ENCODE measurements around the gene IFI44L.

The IFI44L gene

GRCh38 chr1:78630600-78630999 lies 10.4 kb downstream of the IFI44L start:
- no peak for TF ChIP-seq CTCF (IDR thresholded peaks at IDR 0.05; ENCODE audit: control insufficient read depth, insufficient read depth, low read depth, low read length, missing control alignments)

GRCh38 chr1:78633209-78633608 lies 13.0 kb downstream of the IFI44L start:
- DNase-seq (ENCODE audit: low read depth): no peak
- TF ChIP-seq CTCF (IDR thresholded peaks at IDR 0.05; ENCODE audit: control insufficient read depth, insufficient read depth, low read depth, low read length, missing control alignments): no peak

More at GRCh38 chr1:78630600-78630999, 10.4 kb downstream of the IFI44L start:
- no peak overlapping the region for H3K4me3 ChIP-seq (ENCODE audit: control insufficient read depth, low read depth, low read length)
- DNase-seq (ENCODE audit: low read depth): no peak

GRCh38 chr1:78640462-78640861 lies 20.2 kb downstream of the IFI44L start:
- no peak overlapping the region for H3K4me3 ChIP-seq (ENCODE audit: control insufficient read depth, low read depth, low read length)
- TF ChIP-seq CTCF (IDR thresholded peaks at IDR 0.05; ENCODE audit: control insufficient read depth, insufficient read depth, low read depth, low read length, missing control alignments): no peak
- no peak for DNase-seq (ENCODE audit: low read depth)

More at GRCh38 chr1:78633209-78633608, 13.0 kb downstream of the IFI44L start:
- no peak overlapping the region for H3K4me3 ChIP-seq (ENCODE audit: control insufficient read depth, low read depth, low read length)

- DNase-seq (ENCODE audit: low read depth): no peak
- no peak for TF ChIP-seq CTCF (IDR thresholded peaks at IDR 0.05; ENCODE audit: control insufficient read depth, insufficient read depth, low read depth, low read length, missing control alignments)
- no peak overlapping the region for H3K4me3 ChIP-seq (ENCODE audit: control insufficient read depth, low read depth, low read length)
Measured at GRCh38 chr1:78641558-78641957, 21.3 kb downstream of the IFI44L start.

- no peak for DNase-seq (ENCODE audit: low read depth)
- TF ChIP-seq CTCF (IDR thresholded peaks at IDR 0.05; ENCODE audit: control insufficient read depth, insufficient read depth, low read depth, low read length, missing control alignments): no peak
- H3K4me3 ChIP-seq (ENCODE audit: control insufficient read depth, low read depth, low read length): no peak overlapping the region
Measured at GRCh38 chr1:78645723-78646122, 25.5 kb downstream of the IFI44L start.

- no peak for TF ChIP-seq CTCF (IDR thresholded peaks at IDR 0.05; ENCODE audit: control insufficient read depth, insufficient read depth, low read depth, low read length, missing control alignments)
- no peak overlapping the region for H3K4me3 ChIP-seq (ENCODE audit: control insufficient read depth, low read depth, low read length)
- DNase-seq (ENCODE audit: low read depth): no peak
Measured at GRCh38 chr1:78647238-78647637, 27.0 kb downstream of the IFI44L start.

- TF ChIP-seq CTCF (IDR thresholded peaks at IDR 0.05; ENCODE audit: control insufficient read depth, insufficient read depth, low read depth, low read length, missing control alignments): no peak
- no peak within 1 kb of the TSS; the same call in 1 of the 2 replicates for H3K4me3 ChIP-seq (ENCODE audit: control insufficient read depth, low read depth, low read length)
- peak; percentile 45 for DNase-seq (ENCODE audit: low read depth)
Measured at GRCh38 chr1:78649628-78650027, 29.4 kb downstream of the IFI44L start, which contains the start of gene IFI44. Gene IFI44, plus strand, starts transcription at chr1:78649831. Its CDS starts 365 bp downstream, at chr1:78650196.

All from AG09309 (cell line).